DND-41 (cell line): Measurements from ENCODE around the gene NPR3.

Experiments
- ATAC-seq: fragments of 200-7000 bp; cut with Tn5 transposase; 3 replicates; pipeline ENCODE4 v1.9.1; 2021; ENCODE audit warnings: low read depth; ENCODE audit not compliant: insufficient read depth
- DNase-seq: peaks from one replicate; pipeline ENCODE4 v3.0.0-alpha.2; 2020
- H2AFZ ChIP-seq: 2 replicates; pipeline ENCODE4 v1.6.0; 2012; ENCODE audit warnings: low read depth, low read length
- H3K27ac ChIP-seq: 2 replicates; pipeline ENCODE4 v1.5.1; 2012; ENCODE audit warnings: low read length, inconsistent platforms
- H3K27me3 ChIP-seq: fragments of 200-600 bp; sonication (generic); 2 replicates; pipeline ENCODE4 v1.6.0; 2012; ENCODE audit warnings: low read length, mild to moderate bottlenecking, inconsistent platforms; ENCODE audit not compliant: insufficient read depth, poor library complexity
- H3K36me3 ChIP-seq: 2 replicates; pipeline ENCODE4 v1.5.1; 2012; ENCODE audit warnings: low read length, inconsistent platforms; ENCODE audit not compliant: insufficient read depth
- H3K4me1 ChIP-seq: 2 replicates; pipeline ENCODE4 v1.5.1; 2012; ENCODE audit warnings: mild to moderate bottlenecking, low read length; ENCODE audit not compliant: insufficient read depth
- H3K4me2 ChIP-seq: 2 replicates; pipeline ENCODE4 v1.6.0; 2012; ENCODE audit warnings: mild to moderate bottlenecking, moderate library complexity, low read length, inconsistent platforms; ENCODE audit not compliant: insufficient read depth
- H3K4me3 ChIP-seq, 2 experiments: fragments of 200-600 bp in 1 of 2; shearing (Covaris generic) in 1 of 2; 2 replicates each; pipeline ENCODE4 v1.5.1; 2012 to 2016; ENCODE audit warnings: inconsistent platforms in 2 of 2, low read length in 2 of 2, mild to moderate bottlenecking in 2 of 2, low read depth in 1 of 2, moderate library complexity in 1 of 2
- H3K79me2 ChIP-seq: 2 replicates; pipeline ENCODE4 v1.6.0; 2012; ENCODE audit warnings: low read length, inconsistent platforms; ENCODE audit not compliant: insufficient read depth
- H3K9ac ChIP-seq: 2 replicates; pipeline ENCODE4 v1.6.0; 2012; ENCODE audit warnings: low read depth, mild to moderate bottlenecking, inconsistent platforms, low read length, moderate library complexity
- H3K9me3 ChIP-seq: 2 replicates; pipeline ENCODE4 v1.5.1; 2012; ENCODE audit warnings: low read length, moderate library complexity, mild to moderate bottlenecking, inconsistent platforms; ENCODE audit not compliant: insufficient read depth, severe bottlenecking
- H4K20me1 ChIP-seq: 2 replicates; pipeline ENCODE4 v1.6.0; 2012; ENCODE audit warnings: low read length; ENCODE audit not compliant: insufficient read depth
- CTCF ChIP-seq: IDR thresholded peaks from 2 replicates; pipeline ENCODE4 v1.5.1; 2012; ENCODE audit warnings: borderline replicate concordance, low read length, moderate library complexity, mild to moderate bottlenecking; ENCODE audit not compliant: poor library complexity, severe bottlenecking; ENCODE audit errors: extremely low read depth
- EZH2 ChIP-seq: IDR thresholded peaks from 3 replicates; pipeline ENCODE4 v1.6.1; 2012; ENCODE audit warnings: borderline replicate concordance, low read depth, mild to moderate bottlenecking, moderate library complexity, low read length, inconsistent platforms; ENCODE audit not compliant: severe bottlenecking

NPR3 gene

DNA sequence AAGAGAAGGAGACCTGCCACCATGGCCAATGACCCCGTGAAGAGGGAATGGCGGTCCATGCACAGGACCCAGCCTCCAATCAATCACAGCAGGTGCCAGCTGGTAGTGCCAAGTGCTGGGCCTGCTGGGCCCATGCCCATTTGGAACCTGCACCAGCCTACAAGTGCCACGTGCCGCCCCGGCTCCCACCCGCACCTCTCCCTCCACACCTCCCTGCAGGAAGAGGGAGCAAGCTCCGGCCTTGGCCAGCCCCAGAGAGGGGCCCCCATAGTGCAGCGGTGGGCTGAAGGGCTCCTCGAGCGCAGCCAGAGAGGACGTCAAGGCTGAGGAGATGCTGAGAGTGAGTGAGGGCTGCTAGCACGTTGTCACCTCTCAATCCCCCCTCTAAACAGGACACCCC lies 37.8 kb upstream of the NPR3 start:
- peaks cover 18% of the 10 kb centered on the region for H3K9me3 ChIP-seq
- no peak for ATAC-seq
- TF ChIP-seq EZH2, result no peak
- TF ChIP-seq CTCF, result no peak

DNA sequence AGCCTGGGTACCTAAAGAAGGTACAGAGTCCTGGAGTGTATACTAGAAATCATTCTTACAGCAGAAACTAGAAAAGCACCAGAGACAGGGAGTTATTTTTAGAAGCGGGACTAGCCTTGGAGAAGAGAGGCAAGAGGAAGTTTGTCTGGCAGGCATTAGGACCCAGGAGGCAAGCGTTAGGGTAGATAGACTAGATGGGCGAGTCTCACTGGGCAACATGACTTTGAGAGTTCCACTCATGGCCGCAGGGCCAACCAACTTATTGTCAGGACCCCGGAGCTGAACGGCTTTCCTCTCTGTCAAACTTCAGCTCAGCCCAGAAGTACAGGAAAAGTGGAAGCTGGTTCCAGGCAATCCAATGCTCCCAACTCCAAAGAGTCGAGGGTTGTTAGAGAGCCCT lies 34.1 kb upstream of the NPR3 start:
- Histone ChIP-seq H3K4me3 (no peak overlapping the region), H3K4me1 (no peaks in the 10 kb centered on the region), H4K20me1 (no peaks in the 10 kb centered on the region), H3K27me3 (no peaks in the 10 kb centered on the region), H3K9ac (no peak overlapping the region), H2AFZ (no peak overlapping the region), H3K27ac (no peak overlapping the region), H3K9me3 (peaks cover 5% of the 10 kb centered on the region), H3K79me2 (no peaks in the 10 kb centered on the region), H3K36me3 (no peaks in the 10 kb centered on the region), H3K4me2 (no peak overlapping the region)
- ATAC-seq (no peak), DNase-seq (no peak)
- no peak for TF ChIP-seq CTCF
- no peak for TF ChIP-seq EZH2

More for the DNA sequence above, 37.8 kb upstream of the NPR3 start:
- H3K4me2 ChIP-seq, result no peak overlapping the region
- H3K27ac ChIP-seq, result no peak overlapping the region
- no peaks in the 10 kb centered on the region for H3K4me1 ChIP-seq
- no peaks in the 10 kb centered on the region for H3K36me3 ChIP-seq
- no peak for DNase-seq
- H3K9ac ChIP-seq, result no peak overlapping the region
- H3K27me3 ChIP-seq, result no peaks in the 10 kb centered on the region
- no peaks in the 10 kb centered on the region for H4K20me1 ChIP-seq
- no peaks in the 10 kb centered on the region for H3K79me2 ChIP-seq
- no peak overlapping the region for H3K4me3 ChIP-seq
- H2AFZ ChIP-seq, result no peak overlapping the region

GRCh38 chr5:32678472-32678871 lies 32.6 kb upstream of the NPR3 start:
- no peaks in the 10 kb centered on the region for H3K27me3 ChIP-seq
- ATAC-seq, result no peak
- no peaks in the 10 kb centered on the region for H3K79me2 ChIP-seq
- no peak overlapping the region for H2AFZ ChIP-seq
- H4K20me1 ChIP-seq, result no peaks in the 10 kb centered on the region
- no peak overlapping the region for H3K4me2 ChIP-seq
- no peaks in the 10 kb centered on the region for H3K4me1 ChIP-seq
- H3K36me3 ChIP-seq, result no peaks in the 10 kb centered on the region
- no peaks in the 10 kb centered on the region for H3K9me3 ChIP-seq
- H3K4me3 ChIP-seq, result no peak overlapping the region
- DNase-seq, result no peak
- TF ChIP-seq CTCF (no peak), EZH2 (no peak)
- H3K9ac ChIP-seq, result no peak overlapping the region
- no peak overlapping the region for H3K27ac ChIP-seq

DNA sequence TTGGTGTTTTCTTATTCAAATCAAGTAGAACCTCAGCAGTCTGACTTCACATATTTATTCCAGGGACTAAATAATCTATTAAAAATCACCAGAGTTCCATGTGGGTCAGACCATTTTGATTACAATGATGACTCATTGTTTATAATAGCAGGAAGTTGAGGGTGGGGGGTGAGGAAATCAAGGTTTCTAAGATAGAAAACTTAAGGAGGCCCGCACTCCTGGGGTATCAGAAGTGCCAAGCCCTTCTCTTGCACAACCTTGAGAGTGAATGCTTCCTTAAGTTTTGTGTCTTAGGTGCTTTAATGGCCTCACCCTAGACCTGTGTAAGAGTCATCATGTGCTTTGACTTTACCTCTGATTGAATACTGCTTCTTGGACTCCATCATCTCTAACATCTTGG lies 31.9 kb upstream of the NPR3 start:
- H3K27ac ChIP-seq, result no peak overlapping the region
- no peak for ATAC-seq
- no peak for TF ChIP-seq EZH2
- no peak for TF ChIP-seq CTCF

More for the DNA sequence above, 31.9 kb upstream of the NPR3 start:
- no peak for DNase-seq
- Histone ChIP-seq H3K9ac (no peak overlapping the region), H3K79me2 (no peaks in the 10 kb centered on the region), H3K4me2 (no peak overlapping the region), H3K4me1 (no peaks in the 10 kb centered on the region), H4K20me1 (no peaks in the 10 kb centered on the region), H3K4me3 (no peak overlapping the region), H3K9me3 (no peaks in the 10 kb centered on the region), H3K36me3 (no peaks in the 10 kb centered on the region), H2AFZ (no peak overlapping the region), H3K27me3 (no peaks in the 10 kb centered on the region)
